ENCODE results near the gene TNIK. TPM values are rescaled to one million over a fixed set of nuclear protein-coding genes. Genes with fewer than 3 reads are reported as not detected.

TNIK gene
- total and polyA plus RNA-seq, 3 donors from 2014 or later = 39.3 to 99.6 (median 83.5) TPM

GRCh38 chr3:171176244-171176933 is 283.8 kb downstream of the TNIK start:
- intact Hi-C loops (cut with DNase I; ENCODE audit: low total_unique reads) = no loop called here
- no peak overlapping the region for H3K27ac ChIP-seq
- no peaks in the 10 kb centered on the region for H3K4me1 ChIP-seq
- no peaks in the 10 kb centered on the region for H3K9me3 ChIP-seq
- no peak overlapping the region for H3K4me3 ChIP-seq
- no peak for DNase-seq
- H3K27me3 ChIP-seq = no peaks in the 10 kb centered on the region
- TF ChIP-seq POLR2A (IDR thresholded peaks at IDR 0.05) = no peak
- TF ChIP-seq, protein P1, sequence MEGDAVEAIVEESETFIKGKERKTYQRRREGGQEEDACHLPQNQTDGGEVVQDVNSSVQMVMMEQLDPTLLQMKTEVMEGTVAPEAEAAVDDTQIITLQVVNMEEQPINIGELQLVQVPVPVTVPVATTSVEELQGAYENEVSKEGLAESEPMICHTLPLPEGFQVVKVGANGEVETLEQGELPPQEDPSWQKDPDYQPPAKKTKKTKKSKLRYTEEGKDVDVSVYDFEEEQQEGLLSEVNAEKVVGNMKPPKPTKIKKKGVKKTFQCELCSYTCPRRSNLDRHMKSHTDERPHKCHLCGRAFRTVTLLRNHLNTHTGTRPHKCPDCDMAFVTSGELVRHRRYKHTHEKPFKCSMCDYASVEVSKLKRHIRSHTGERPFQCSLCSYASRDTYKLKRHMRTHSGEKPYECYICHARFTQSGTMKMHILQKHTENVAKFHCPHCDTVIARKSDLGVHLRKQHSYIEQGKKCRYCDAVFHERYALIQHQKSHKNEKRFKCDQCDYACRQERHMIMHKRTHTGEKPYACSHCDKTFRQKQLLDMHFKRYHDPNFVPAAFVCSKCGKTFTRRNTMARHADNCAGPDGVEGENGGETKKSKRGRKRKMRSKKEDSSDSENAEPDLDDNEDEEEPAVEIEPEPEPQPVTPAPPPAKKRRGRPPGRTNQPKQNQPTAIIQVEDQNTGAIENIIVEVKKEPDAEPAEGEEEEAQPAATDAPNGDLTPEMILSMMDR (IDR thresholded peaks at IDR 0.05) = no peak
- H3K36me3 ChIP-seq (ENCODE audit: low read depth, missing control alignments) = no peaks in the 10 kb centered on the region
- WGBS, 2 donors = 91 to 96% methylated on average over 5 of the region's 5 CpGs

DNA sequence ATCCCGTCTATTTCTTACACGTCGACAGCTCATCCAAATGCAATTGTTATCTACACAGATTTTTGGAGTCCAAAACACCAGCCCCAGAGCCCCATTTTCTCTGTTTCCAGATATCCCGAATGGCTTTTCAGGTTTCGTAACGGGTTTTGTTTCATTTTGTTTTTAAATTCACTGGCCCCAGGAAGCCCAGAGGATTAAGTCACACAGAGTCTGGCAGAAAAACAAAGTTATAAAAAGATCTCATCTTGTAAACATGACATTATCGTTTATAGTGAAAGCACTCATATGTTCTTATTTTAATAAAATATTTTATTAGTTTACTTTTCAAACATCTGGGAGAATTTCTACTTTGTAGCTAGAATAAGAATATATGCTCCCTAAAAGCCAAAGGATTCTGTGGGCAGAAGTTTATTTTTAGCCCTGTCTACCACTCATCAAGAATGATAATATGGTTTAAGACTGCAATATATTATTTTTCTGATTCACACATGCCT is 284.4 kb downstream of the TNIK start:
- Histone ChIP-seq H3K36me3 (ENCODE audit: low read depth, missing control alignments) (no peaks in the 10 kb centered on the region), H3K4me1 (no peaks in the 10 kb centered on the region), H3K9me3 (no peaks in the 10 kb centered on the region), H3K27me3 (no peaks in the 10 kb centered on the region), H3K4me3 (no peak overlapping the region), H3K27ac (no peak overlapping the region)
- TF ChIP-seq POLR2A (IDR thresholded peaks at IDR 0.05) = no peak
- TF ChIP-seq, protein P1 (IDR thresholded peaks at IDR 0.05) = no peak
- WGBS, 2 donors = 67 to 80% methylated on average over 7 of the region's 7 CpGs
- intact Hi-C loops (cut with DNase I; ENCODE audit: low total_unique reads) = no loop called here
- no peak for DNase-seq

DNA sequence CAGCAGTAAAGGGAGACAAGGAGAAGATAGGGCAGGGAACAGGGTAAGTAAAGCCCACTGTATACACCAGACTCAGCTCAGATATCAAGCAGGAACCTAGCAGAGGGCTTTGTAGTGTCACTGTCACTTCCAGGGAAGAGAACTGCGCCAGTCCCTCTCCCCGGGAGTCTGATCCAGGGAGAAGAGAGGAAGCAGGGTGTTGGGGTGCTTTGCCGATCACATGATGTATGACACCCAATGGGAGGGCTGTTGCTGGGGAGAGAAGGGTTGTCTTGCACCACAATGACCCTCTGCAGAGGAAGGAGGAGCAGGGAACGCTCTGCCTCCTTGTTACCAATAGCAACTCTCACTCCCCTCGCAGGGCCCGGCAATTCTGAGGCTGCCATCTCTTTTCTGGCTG is 286.5 kb downstream of the TNIK start:
- intact Hi-C loops (cut with DNase I; ENCODE audit: low total_unique reads) = no loop called here
- DNase-seq = no peak

DNA sequence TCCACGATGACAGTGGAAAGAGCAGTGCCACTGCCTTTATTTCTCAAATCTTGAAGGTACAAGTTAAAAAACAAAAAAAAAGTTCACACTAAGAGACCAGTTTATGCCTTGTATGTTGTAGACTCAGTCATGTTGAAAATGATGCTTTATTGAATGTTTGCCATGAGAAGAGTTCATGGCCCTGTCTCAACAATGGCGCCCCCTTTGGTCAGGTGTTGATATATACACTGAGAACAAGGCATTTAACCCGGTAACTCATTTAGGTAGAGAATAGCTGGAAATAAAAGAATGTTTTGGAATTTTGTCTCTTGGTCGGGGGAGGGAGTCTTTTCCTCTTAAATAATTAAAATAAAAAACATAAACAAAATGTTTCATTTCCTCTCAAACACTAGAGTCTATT is 288.1 kb downstream of the TNIK start:
- no peak overlapping the region for H3K27ac ChIP-seq
- intact Hi-C loops (cut with DNase I; ENCODE audit: low total_unique reads) = no loop called here
- H3K36me3 ChIP-seq (ENCODE audit: low read depth, missing control alignments) = no peaks in the 10 kb centered on the region
- no peak for DNase-seq
- no peaks in the 10 kb centered on the region for H3K9me3 ChIP-seq
- WGBS, 2 donors = 85 to 86% methylated on average over 4 of the region's 4 CpGs
- no peaks in the 10 kb centered on the region for H3K4me1 ChIP-seq
- TF ChIP-seq POLR2A (IDR thresholded peaks at IDR 0.05) = no peak
- TF ChIP-seq, protein P1 (IDR thresholded peaks at IDR 0.05) = peak in 2 of 3 experiments; percentile 18 to 40
- no peak overlapping the region for H3K4me3 ChIP-seq
- no peaks in the 10 kb centered on the region for H3K27me3 ChIP-seq

More for the DNA sequence above, 286.5 kb downstream of the TNIK start:
- no peak overlapping the region for H3K27ac ChIP-seq
- no peaks in the 10 kb centered on the region for H3K36me3 ChIP-seq (ENCODE audit: low read depth, missing control alignments)
- TF ChIP-seq POLR2A (IDR thresholded peaks at IDR 0.05) = no peak
- TF ChIP-seq, protein P1 (IDR thresholded peaks at IDR 0.05) = no peak
- H3K9me3 ChIP-seq = no peaks in the 10 kb centered on the region
- no peaks in the 10 kb centered on the region for H3K27me3 ChIP-seq
- no peak overlapping the region for H3K4me3 ChIP-seq
- no peaks in the 10 kb centered on the region for H3K4me1 ChIP-seq
- 63 to 80% methylated on average over 6 of the region's 6 CpGs for WGBS, 2 donors

GRCh38 chr3:171169866-171170265 is 290.3 kb downstream of the TNIK start:
- DNase-seq = no peak
- no peak overlapping the region for H3K4me3 ChIP-seq
- H3K27me3 ChIP-seq = no peaks in the 10 kb centered on the region
- 89 to 96% methylated on average over 1 of the region's 1 CpG for WGBS, 2 donors
- H3K27ac ChIP-seq = no peak overlapping the region
- intact Hi-C loops (cut with DNase I; ENCODE audit: low total_unique reads) = no loop called here
- no peaks in the 10 kb centered on the region for H3K9me3 ChIP-seq
- TF ChIP-seq, protein P1 (IDR thresholded peaks at IDR 0.05) = no peak
- no peak for TF ChIP-seq POLR2A (IDR thresholded peaks at IDR 0.05)
- H3K4me1 ChIP-seq = no peaks in the 10 kb centered on the region
- H3K36me3 ChIP-seq (ENCODE audit: low read depth, missing control alignments) = no peaks in the 10 kb centered on the region
